ENCODE measurements around the gene PIK3R1.

- TF ChIP-seq EZH2 (IDR thresholded peaks at IDR 0.05; ENCODE audit: low read length) (no peak), CTCF (optimal IDR thresholded peaks at IDR 0.05 in 1 of 3, IDR thresholded peaks at IDR 0.05 in 1 of 3, conservative IDR thresholded peaks at IDR 0.05 in 1 of 3; ENCODE audit: extremely low read depth in 1 of 3, insufficient read depth in 2 of 3, low read length in 3 of 3) (no peak)
These were observed 15.3 kb upstream of the PIK3R1 start for GRCh38 chr5:68200288-68200687.

All from keratinocyte (primary cell).